HCT116 (cell line): ENCODE results near the gene CPA2. TPM values are rescaled to one million over a fixed set of nuclear protein-coding genes. Genes with fewer than 3 reads are reported as not detected.

Experiments used
- ATAC-seq: fragments of 200-7000 bp; cut with Tn5 transposase; 2 replicates; pipeline ENCODE4 v1.9.1; 2020; ENCODE audit warnings: mild to moderate bottlenecking, moderate library complexity
- BruUV-seq: library from RNA; stranded (reverse); fragments of 400-500 nt; replicated peaks from 2 replicates; lab custom pipeline; 2021; lab: Mats Ljungman, UMichigan
- CTCF ChIA-PET: fragments of 300-600 bp; sonication (Branson Sonifier 250); formaldehyde crosslinking; loops from one replicate; lab custom pipeline; 2021; ENCODE audit warnings: antibody characterized with exemption; lab: Charles Lee
- POLR2A ChIA-PET: fragments of 300-600, 350-600 bp; sonication (Branson Sonifier 250); formaldehyde crosslinking; loops from one replicate; lab custom pipeline; 2021; ENCODE audit warnings: antibody characterized with exemption; lab: Charles Lee
- RAD21 ChIA-PET, 2 experiments: fragments of 300-600 bp; sonication (Branson Sonifier 250); formaldehyde crosslinking; loops; one replicate each; lab custom pipeline; 2023; ENCODE audit warnings: low total read pairs in 2 of 2; ENCODE audit not compliant: uncharacterized antibody in 2 of 2, unreplicated experiment in 2 of 2, low non-redundant PET in 1 of 2; lab: Charles Lee
- DNase-seq: peaks from one replicate; pipeline ENCODE4 v3.0.0-alpha.2; 2010; ENCODE audit warnings: low read depth, low spot score
- H2AFZ ChIP-seq: fragments of 200-600 bp; shearing (Covaris generic), sonication (generic); 2 replicates; pipeline ENCODE4 v1.6.1; 2017; ENCODE audit warnings: low read depth, mixed run types, mixed read lengths, antibody characterized with exemption, low read length; ENCODE audit not compliant: poor library complexity, severe bottlenecking
- H3K27ac ChIP-seq: 2 replicates; pipeline ENCODE4 v1.5.1; 2012; ENCODE audit warnings: low read depth, low read length
- H3K27me3 ChIP-seq: fragments of 200-600 bp; sonication (generic); 2 replicates; pipeline ENCODE4 v1.6.1; 2016; ENCODE audit warnings: mixed run types, low read length, mixed read lengths; ENCODE audit not compliant: insufficient read depth
- H3K36me3 ChIP-seq, 2 experiments: fragments of 200-500 bp in 1 of 2; fragments of 200-600 bp in 1 of 2; sonication (Bioruptor generic) in 1 of 2; sonication (generic) in 1 of 2; 2 replicates each; pipeline versions ENCODE4 v1.5.1 to v1.6.1; 2014 to 2016; ENCODE audit warnings: low read length in 2 of 2, inconsistent platforms in 1 of 2, mixed read lengths in 1 of 2, mixed run types in 1 of 2; ENCODE audit not compliant: insufficient read depth in 2 of 2, control insufficient read depth in 1 of 2
- H3K4me1 ChIP-seq, 2 experiments: fragments of 200-600 bp in 1 of 2; sonication (generic) in 1 of 2; 2 replicates each; pipeline versions ENCODE4 v1.5.1 to v1.6.1; 2012 to 2017; ENCODE audit warnings: low read length in 2 of 2, inconsistent platforms in 1 of 2, mild to moderate bottlenecking in 1 of 2, mixed read lengths in 1 of 2, mixed run types in 1 of 2, moderate library complexity in 1 of 2; ENCODE audit not compliant: insufficient read depth in 2 of 2, control insufficient read depth in 1 of 2
- H3K4me2 ChIP-seq: fragments of 200-600 bp; sonication (generic); 2 replicates; pipeline ENCODE4 v1.6.1; 2017; ENCODE audit warnings: mixed run types, low read length, mixed read lengths
- H3K4me3 ChIP-seq, 2 experiments: fragments of 200-600 bp in 1 of 2; sonication (generic) in 1 of 2; replicated peaks in 1 of 2; 2 replicates each; pipeline ENCODE4 v1.5.1; 2011 to 2016; ENCODE audit warnings: low read length in 2 of 2, control low read depth in 1 of 2, low read depth in 1 of 2, mild to moderate bottlenecking in 1 of 2, mixed read lengths in 1 of 2, mixed run types in 1 of 2
- H3K79me2 ChIP-seq: fragments of 200-600 bp; sonication (generic); 2 replicates; pipeline ENCODE4 v1.6.1; 2017; ENCODE audit warnings: mild to moderate bottlenecking, mixed run types, low read length, moderate library complexity, mixed read lengths; ENCODE audit not compliant: insufficient read depth
- H3K9ac ChIP-seq: fragments of 200-600 bp; sonication (generic); 2 replicates; pipeline ENCODE4 v1.6.1; 2016; ENCODE audit warnings: low read length, mixed read lengths
- H3K9me2 ChIP-seq: fragments of 200-600 bp; sonication (generic), shearing (Covaris generic); 2 replicates; pipeline ENCODE4 v1.6.1; 2017; ENCODE audit warnings: mixed run types, mild to moderate bottlenecking, moderate library complexity; ENCODE audit not compliant: insufficient read depth
- H3K9me3 ChIP-seq, 2 experiments: fragments of 200-500 bp in 1 of 2; fragments of 200-600 bp in 1 of 2; sonication (Bioruptor generic) in 1 of 2; sonication (generic) in 1 of 2; 2 replicates each; pipeline ENCODE4 v1.6.1; 2014 to 2017; ENCODE audit warnings: low read length in 2 of 2, mixed read lengths in 2 of 2, inconsistent platforms in 1 of 2, low read depth in 1 of 2, mild to moderate bottlenecking in 1 of 2, mixed run types in 1 of 2, moderate library complexity in 1 of 2; ENCODE audit not compliant: control insufficient read depth in 1 of 2, insufficient read depth in 1 of 2
- H4K20me1 ChIP-seq: fragments of 200-600 bp; sonication (generic), shearing (Covaris generic); 2 replicates; pipeline ENCODE4 v1.6.1; 2017; ENCODE audit warnings: mixed run types, mild to moderate bottlenecking, moderate library complexity; ENCODE audit not compliant: insufficient read depth
- EGR1 ChIP-seq: IDR thresholded peaks from 2 replicates; pipeline ENCODE4 v1.6.1; 2012; ENCODE audit warnings: low read depth
- EZH2 ChIP-seq: fragments of 200-600 bp; sonication (generic); IDR thresholded peaks from 2 replicates; pipeline ENCODE4 v1.6.1; 2017; ENCODE audit warnings: antibody characterized with exemption, mixed run types
- EZH2phosphoT487 ChIP-seq: fragments of 200-600 bp; IDR thresholded peaks from 2 replicates; pipeline ENCODE4 v1.6.1; 2018; ENCODE audit warnings: antibody characterized with exemption, borderline replicate concordance
- JUND ChIP-seq: IDR thresholded peaks from 2 replicates; pipeline ENCODE4 v1.6.1; 2012
- POLR2AphosphoS5 ChIP-seq: IDR thresholded peaks from 2 replicates; pipeline ENCODE4 v1.6.1; 2011; ENCODE audit warnings: mild to moderate bottlenecking, low read depth, low read length, moderate library complexity
- SP1 ChIP-seq: IDR thresholded peaks from 2 replicates; pipeline ENCODE4 v1.6.1; 2012; ENCODE audit warnings: low read depth
- TCF7L2 ChIP-seq: IDR thresholded peaks from 2 replicates; pipeline ENCODE4 v1.7.0; 2011; ENCODE audit warnings: borderline replicate concordance, inconsistent platforms; ENCODE audit not compliant: insufficient read depth, insufficient read length; ENCODE audit errors: extremely low read depth
- YY1 ChIP-seq: IDR thresholded peaks from 2 replicates; pipeline ENCODE4 v1.6.1; 2011; ENCODE audit warnings: low read length, low read depth, moderate library complexity, mild to moderate bottlenecking; ENCODE audit not compliant: insufficient replicate concordance; ENCODE audit errors: extremely low read depth
- intact Hi-C: fragments of 100-400 bp; cut with micrococcal nuclease; formaldehyde crosslinking; loops from 2 replicates; pipeline ENCODE4 v1.10.0; 2022
- total RNA-seq: library from RNA; stranded (reverse); gene quantifications from one replicate; pipeline ENCODE4 v1.2.1, GENCODE V29; 2021; ENCODE audit not compliant: unreplicated experiment
- TF ChIP-seq, protein P1 (sequence below): IDR thresholded peaks from 2 replicates; pipeline ENCODE4 v1.6.1; 2012

Gene CPA2
- total RNA-seq, 1 experiment from 2014 or later, result 1.5 TPM

DNA sequence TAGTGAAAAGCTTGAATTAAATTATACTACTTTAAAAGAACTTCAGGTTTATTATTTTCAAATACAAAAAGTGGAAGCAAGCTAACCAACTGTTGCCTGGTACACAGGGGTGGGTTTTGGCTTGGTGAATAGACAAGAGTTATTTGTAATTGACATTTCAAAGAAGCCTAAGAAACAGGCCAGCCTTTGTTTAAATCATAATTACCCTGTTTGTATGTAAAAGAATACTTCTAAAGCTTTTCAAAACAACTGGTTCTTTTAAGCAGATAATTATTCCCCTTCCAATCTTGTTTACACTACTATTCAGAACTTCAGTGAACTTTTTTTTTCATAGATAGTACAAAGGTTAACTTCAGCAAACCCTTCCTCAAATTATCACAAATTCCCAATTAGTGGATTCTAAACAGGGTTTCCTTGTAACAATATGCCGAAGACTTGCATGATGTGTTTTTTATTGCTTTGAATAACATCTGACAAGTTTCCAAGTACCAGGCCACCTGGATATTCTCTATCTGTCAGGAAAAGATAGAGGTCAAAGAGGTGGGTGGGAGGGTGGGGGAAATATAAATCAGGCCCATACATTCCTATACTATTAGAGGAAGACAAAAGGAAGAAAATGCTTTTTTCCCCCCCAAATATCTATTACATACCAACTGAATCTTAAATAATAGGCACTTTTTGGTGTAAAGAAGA is 38.6 kb upstream of the CPA2 start:
- ChIA-PET POLR2A (no interaction called here), RAD21 (no interaction called here), CTCF (no interaction called here)
- Histone ChIP-seq H3K9ac (no peak overlapping the region), H3K4me3 (no peak overlapping the region), H2AFZ (no peak overlapping the region), H4K20me1 (no peaks in the 10 kb centered on the region), H3K4me1 (peaks cover 0 to 4% of the 10 kb centered on the region in 2 experiments; a peak in 1 of 4 replicates), H3K79me2 (no peaks in the 10 kb centered on the region), H3K36me3 (no peaks in the 10 kb centered on the region), H3K27me3 (no peaks in the 10 kb centered on the region), H3K9me2 (no peaks in the 10 kb centered on the region), H3K9me3 (no peaks in the 10 kb centered on the region), H3K4me2 (no peak overlapping the region), H3K27ac (no peak overlapping the region)
- BruUV-seq, result no TSS peak
- ATAC-seq (no peak), DNase-seq (no peak)
- intact Hi-C loops, result no loop called here
- TF ChIP-seq, protein P1, sequence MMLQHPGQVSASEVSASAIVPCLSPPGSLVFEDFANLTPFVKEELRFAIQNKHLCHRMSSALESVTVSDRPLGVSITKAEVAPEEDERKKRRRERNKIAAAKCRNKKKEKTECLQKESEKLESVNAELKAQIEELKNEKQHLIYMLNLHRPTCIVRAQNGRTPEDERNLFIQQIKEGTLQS, result no peak
- TF ChIP-seq EGR1 (no peak), POLR2AphosphoS5 (no peak), JUND (no peak), TCF7L2 (no peak), EZH2 (no peak), YY1 (no peak), SP1 (no peak), EZH2phosphoT487 (no peak)
